PC-9 (cell line): ENCODE data around the gene PDGFD. TPM values are rescaled to one million over a fixed set of nuclear protein-coding genes. Genes with fewer than 3 reads are reported as not detected.

ENCODE experiments used
- BruUV-seq: library from RNA; stranded (reverse); fragments of 400-500 nt; replicated peaks from 2 replicates; lab custom pipeline; 2021; lab: Mats Ljungman, UMichigan
- CTCF ChIA-PET: fragments of 300-600 bp; sonication (Branson Sonifier 250); formaldehyde crosslinking; loops from one replicate; lab custom pipeline; 2022; ENCODE audit warnings: antibody characterized with exemption; lab: Charles Lee
- POLR2A ChIA-PET: fragments of 300-600 bp; sonication (Branson Sonifier 250); formaldehyde crosslinking; loops from one replicate; lab custom pipeline; 2022; ENCODE audit warnings: antibody characterized with exemption; ENCODE audit not compliant: unreplicated experiment; lab: Charles Lee
- DNase-seq, 2 experiments: peaks; one replicate each; pipeline versions ENCODE4 v3.0.0 to v3.0.0-alpha.2; 2015 to 2022; ENCODE audit warnings: mixed read lengths in 1 of 2
- H2AFZ ChIP-seq: fragments of 200-600 bp; sonication (generic); 2 replicates; pipeline ENCODE4 v1.8.1; 2017; ENCODE audit warnings: antibody characterized with exemption
- H3F3A ChIP-seq: fragments of 200-600 bp; sonication (generic); 2 replicates; pipeline ENCODE4 v1.8.1; 2017; ENCODE audit warnings: antibody characterized with exemption, mild to moderate bottlenecking, low read depth; ENCODE audit not compliant: insufficient read depth
- H3K27ac ChIP-seq: fragments of 200-600 bp; sonication (generic); 2 replicates; pipeline ENCODE4 v1.6.1; 2016; ENCODE audit warnings: mixed run types
- H3K27me3 ChIP-seq: fragments of 200-600 bp; sonication (generic); 2 replicates; pipeline ENCODE4 v1.6.1; 2016; ENCODE audit warnings: low read depth, mixed run types; ENCODE audit not compliant: insufficient read depth
- H3K36me3 ChIP-seq: fragments of 200-600 bp; sonication (generic); 2 replicates; pipeline ENCODE4 v1.6.1; 2016; ENCODE audit warnings: low read depth, mixed run types
- H3K4me1 ChIP-seq: fragments of 200-600 bp; sonication (generic); replicated peaks from 2 replicates; pipeline ENCODE4 v1.6.1; 2016; ENCODE audit warnings: mixed run types; ENCODE audit not compliant: insufficient read depth
- H3K4me2 ChIP-seq: fragments of 200-600 bp; sonication (generic); 2 replicates; pipeline ENCODE4 v1.6.1; 2017; ENCODE audit warnings: mixed run types
- H3K4me3 ChIP-seq: fragments of 200-600 bp; sonication (generic); 2 replicates; pipeline ENCODE4 v1.6.1; 2016; ENCODE audit warnings: mixed run types
- H3K79me2 ChIP-seq: fragments of 200-600 bp; sonication (generic); 2 replicates; pipeline ENCODE4 v1.6.1; 2017; ENCODE audit warnings: low read depth, mixed run types
- H3K9me2 ChIP-seq: fragments of 200-600 bp; sonication (generic); 2 replicates; pipeline ENCODE4 v1.8.1; 2017; ENCODE audit warnings: mild to moderate bottlenecking; ENCODE audit not compliant: insufficient read depth
- H3K9me3 ChIP-seq: fragments of 200-600 bp; sonication (generic); 2 replicates; pipeline ENCODE4 v1.8.1; 2016; ENCODE audit warnings: low read depth; ENCODE audit not compliant: insufficient read depth
- H4K20me1 ChIP-seq: fragments of 200-600 bp; sonication (generic); 2 replicates; pipeline ENCODE4 v1.8.1; 2017; ENCODE audit not compliant: insufficient read depth
- EZH2 ChIP-seq: fragments of 200-600 bp; sonication (generic); IDR thresholded peaks from 2 replicates; pipeline ENCODE4 v1.8.0; 2017; ENCODE audit warnings: antibody characterized with exemption, low read depth
- intact Hi-C: fragments of 100-400 bp; cut with micrococcal nuclease; formaldehyde crosslinking; loops from one replicate; pipeline ENCODE4 v1.10.0; 2022; ENCODE audit not compliant: unreplicated experiment
- total RNA-seq: library from RNA; stranded (reverse); gene quantifications from 2 replicates; pipeline ENCODE4 v1.2.3, GENCODE V29; 2021
- TF ChIP-seq, protein P1 (sequence below): fragments of 200-600 bp; sonication (generic); conservative IDR thresholded peaks from 2 replicates; pipeline ENCODE4 v1.6.1; 2017; ENCODE audit warnings: mixed run types, antibody characterized with exemption, mild to moderate bottlenecking, moderate library complexity

PDGFD gene
- total RNA-seq, 1 experiment from 2014 or later = 6.1 TPM

DNA sequence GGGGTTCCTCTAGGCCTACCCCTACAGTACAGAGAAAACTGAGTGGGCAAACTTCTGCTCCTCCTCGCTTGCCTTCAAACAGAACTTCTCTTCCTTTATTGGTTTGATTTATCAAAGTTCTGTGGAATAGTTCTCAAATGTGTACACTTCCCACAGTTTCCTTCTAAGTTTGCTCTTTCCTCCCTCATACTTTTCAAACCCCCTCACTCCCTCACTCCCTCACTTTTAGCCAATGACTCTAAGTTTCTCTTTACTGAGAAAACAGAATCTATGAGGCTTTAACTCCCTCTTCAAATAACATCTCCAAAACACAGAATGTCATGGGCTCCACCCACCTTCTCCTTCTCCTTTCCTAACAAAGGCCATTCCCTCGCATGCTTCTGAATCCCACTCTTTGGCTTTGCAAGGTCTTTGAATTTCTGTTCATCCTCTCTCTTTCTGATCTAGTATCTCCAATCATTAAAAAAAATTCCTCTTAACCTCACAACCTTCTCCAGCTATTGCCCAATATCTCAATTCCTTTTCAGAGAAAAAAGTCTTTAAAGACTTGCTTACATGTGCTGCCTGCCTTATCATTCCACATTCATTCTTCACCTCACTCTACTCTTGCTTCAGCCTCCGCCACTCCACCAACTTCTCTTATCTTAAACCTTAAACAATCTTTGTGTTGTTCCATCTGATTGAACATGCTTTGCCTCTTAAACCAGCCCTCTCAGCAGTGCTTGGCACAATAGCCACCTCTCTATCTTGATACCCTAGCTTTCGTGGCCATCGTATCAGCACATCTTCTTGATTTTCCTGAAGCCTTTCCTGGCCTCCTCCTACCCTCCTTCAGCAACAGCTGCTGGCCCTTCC lies 70.3 kb downstream of the PDGFD start:
- Histone ChIP-seq H3K4me3 (no peak overlapping the region), H3K79me2 (no peaks in the 10 kb centered on the region), H2AFZ (no peak overlapping the region), H3K36me3 (no peaks in the 10 kb centered on the region), H3K4me1 (no peaks in the 10 kb centered on the region), H3K27me3 (no peaks in the 10 kb centered on the region), H3K27ac (no peak overlapping the region), H4K20me1 (no peaks in the 10 kb centered on the region), H3K9me2 (no peaks in the 10 kb centered on the region), H3K9me3 (no peaks in the 10 kb centered on the region), H3F3A (no peaks in the 10 kb centered on the region), H3K4me2 (no peak overlapping the region)
- no peak for DNase-seq
- ChIA-PET CTCF (no interaction called here), POLR2A (no interaction called here)
- no peak for TF ChIP-seq EZH2
- TF ChIP-seq, protein P1, sequence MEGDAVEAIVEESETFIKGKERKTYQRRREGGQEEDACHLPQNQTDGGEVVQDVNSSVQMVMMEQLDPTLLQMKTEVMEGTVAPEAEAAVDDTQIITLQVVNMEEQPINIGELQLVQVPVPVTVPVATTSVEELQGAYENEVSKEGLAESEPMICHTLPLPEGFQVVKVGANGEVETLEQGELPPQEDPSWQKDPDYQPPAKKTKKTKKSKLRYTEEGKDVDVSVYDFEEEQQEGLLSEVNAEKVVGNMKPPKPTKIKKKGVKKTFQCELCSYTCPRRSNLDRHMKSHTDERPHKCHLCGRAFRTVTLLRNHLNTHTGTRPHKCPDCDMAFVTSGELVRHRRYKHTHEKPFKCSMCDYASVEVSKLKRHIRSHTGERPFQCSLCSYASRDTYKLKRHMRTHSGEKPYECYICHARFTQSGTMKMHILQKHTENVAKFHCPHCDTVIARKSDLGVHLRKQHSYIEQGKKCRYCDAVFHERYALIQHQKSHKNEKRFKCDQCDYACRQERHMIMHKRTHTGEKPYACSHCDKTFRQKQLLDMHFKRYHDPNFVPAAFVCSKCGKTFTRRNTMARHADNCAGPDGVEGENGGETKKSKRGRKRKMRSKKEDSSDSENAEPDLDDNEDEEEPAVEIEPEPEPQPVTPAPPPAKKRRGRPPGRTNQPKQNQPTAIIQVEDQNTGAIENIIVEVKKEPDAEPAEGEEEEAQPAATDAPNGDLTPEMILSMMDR = no peak
- intact Hi-C loops = no loop called here
- no TSS peak for BruUV-seq

DNA sequence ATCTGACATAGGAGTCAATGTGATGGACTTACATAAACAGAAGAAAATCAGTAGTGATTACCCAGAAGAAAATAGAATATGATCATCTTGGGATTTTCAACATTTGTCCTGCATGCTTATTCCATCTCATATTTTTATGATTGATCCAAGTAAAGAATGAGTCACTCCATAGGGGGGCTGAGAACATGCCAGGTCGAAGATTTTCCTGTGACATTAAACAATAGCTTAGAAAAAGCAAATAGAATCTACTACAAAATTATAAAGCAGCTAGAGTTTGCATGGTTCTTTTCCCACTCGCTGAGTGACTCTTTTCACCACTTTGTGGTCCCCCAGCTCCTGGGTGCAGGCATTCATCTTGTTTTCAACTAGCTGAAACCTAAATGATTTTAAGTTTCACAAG lies 71.2 kb downstream of the PDGFD start:
- ChIA-PET CTCF (no interaction called here), POLR2A (no interaction called here)
- intact Hi-C loops = no loop called here
- Histone ChIP-seq H4K20me1 (no peaks in the 10 kb centered on the region), H3F3A (no peaks in the 10 kb centered on the region), H3K4me3 (no peak overlapping the region), H3K36me3 (no peaks in the 10 kb centered on the region), H3K9me2 (no peaks in the 10 kb centered on the region), H2AFZ (no peak overlapping the region), H3K9me3 (no peaks in the 10 kb centered on the region), H3K79me2 (no peaks in the 10 kb centered on the region), H3K27me3 (no peaks in the 10 kb centered on the region), H3K4me2 (no peak overlapping the region), H3K4me1 (no peaks in the 10 kb centered on the region), H3K27ac (no peak overlapping the region)
- BruUV-seq = no TSS peak
- DNase-seq = no peak
- TF ChIP-seq, protein P1 = no peak
- no peak for TF ChIP-seq EZH2

DNA sequence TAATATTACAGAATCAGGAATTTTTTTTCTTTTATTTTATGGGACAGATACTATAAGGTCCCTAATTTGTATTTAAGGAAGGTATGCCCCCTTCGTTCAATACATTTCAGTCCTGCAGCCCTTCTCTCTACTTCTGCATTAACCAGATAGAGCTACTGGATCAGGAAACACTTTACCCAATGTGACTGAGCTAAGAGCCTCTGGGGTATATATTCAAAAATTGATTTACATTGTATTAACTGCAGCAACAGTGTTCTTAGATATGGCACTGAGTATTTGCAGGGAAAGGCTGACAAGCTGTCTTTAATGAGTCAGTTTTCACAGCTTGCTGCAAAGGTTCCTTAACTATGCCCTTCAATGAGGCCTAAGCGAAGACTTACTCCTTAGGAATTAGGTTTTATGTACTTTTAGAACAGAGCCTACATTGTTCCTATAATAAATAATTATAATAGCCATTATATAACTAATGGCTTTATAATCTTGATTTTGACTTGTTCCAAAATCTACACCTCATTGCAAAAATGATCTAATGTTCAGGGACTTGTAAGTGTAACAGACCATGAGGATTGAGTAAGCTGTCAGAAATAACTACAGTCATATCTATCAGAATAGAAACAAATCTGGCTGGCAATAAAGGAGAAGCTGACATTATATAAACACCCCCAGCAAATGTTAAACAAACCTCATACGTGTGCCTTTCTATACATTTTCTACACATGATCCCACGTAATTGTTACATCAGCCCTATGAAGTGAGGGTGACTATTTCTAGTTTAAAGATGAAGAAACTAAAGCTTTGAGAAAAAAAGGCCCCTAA lies 72.5 kb downstream of the PDGFD start:
- Histone ChIP-seq H3K9me2 (no peaks in the 10 kb centered on the region), H3K79me2 (no peaks in the 10 kb centered on the region), H3K9me3 (no peaks in the 10 kb centered on the region), H3F3A (no peaks in the 10 kb centered on the region), H2AFZ (no peak overlapping the region), H3K36me3 (no peaks in the 10 kb centered on the region), H3K27me3 (no peaks in the 10 kb centered on the region), H3K4me3 (no peak overlapping the region), H4K20me1 (no peaks in the 10 kb centered on the region), H3K4me2 (no peak overlapping the region), H3K4me1 (no peaks in the 10 kb centered on the region), H3K27ac (no peak overlapping the region)
- ChIA-PET POLR2A (no interaction called here), CTCF (no interaction called here)
- no peak for DNase-seq
- intact Hi-C loops = no loop called here
- no peak for TF ChIP-seq EZH2
- TF ChIP-seq, protein P1 = no peak
- no TSS peak for BruUV-seq
